ENCODE measurements around the gene LRRK2. TPM values are rescaled to one million over a fixed set of nuclear protein-coding genes. Genes with fewer than 3 reads are reported as not detected.

LRRK2 gene
- 0.66 and 0.90 TPM in 2 replicates for total RNA-seq (2014; rRNA removed; shearing (Covaris generic))
- 0.22 and 0.33 TPM in 2 replicates for polyA plus RNA-seq (2015; cell fraction: cytosol; rRNA removed)
- polyA plus RNA-seq (2015; cell fraction: nucleus; rRNA removed) = 1.1 and 1.6 TPM in 2 replicates

DNA sequence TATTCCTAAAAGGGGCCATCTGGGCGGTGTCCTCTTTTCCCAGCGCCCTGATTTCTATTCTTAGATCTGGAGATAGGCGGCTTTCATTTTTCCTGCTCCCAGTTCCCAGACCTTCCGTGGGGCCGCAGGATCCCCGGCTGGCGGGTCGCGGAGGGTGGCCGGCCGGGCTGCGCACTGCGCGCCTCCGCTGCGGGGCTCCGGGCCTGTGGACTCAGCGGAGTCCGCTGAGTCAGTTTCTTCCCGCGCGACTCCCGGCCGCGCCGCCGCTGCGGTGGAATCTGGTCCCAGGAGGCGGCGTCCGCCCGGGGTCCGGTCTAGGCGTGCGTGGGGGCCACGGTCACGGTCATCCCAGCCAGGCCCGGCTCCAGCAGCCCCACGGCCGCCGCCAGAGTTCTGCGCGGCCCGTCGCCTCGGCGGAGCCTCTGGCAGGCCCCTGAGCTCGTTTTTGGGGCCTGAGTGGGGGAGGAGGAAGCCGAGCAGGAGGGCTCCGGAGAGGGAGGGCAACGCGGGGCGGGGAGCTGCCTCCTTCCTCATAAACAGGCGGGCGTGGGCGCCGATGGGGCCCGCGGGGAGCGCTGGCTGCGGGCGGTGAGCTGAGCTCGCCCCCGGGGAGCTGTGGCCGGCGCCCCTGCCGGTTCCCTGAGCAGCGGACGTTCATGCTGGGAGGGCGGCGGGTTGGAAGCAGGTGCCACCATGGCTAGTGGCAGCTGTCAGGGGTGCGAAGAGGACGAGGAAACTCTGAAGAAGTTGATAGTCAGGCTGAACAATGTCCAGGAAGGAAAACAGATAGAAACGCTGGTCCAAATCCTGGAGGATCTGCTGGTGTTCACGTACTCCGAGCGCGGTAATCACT is at the start of gene LRRK2:
Gene LRRK2 (plus strand): TSS at position 559 of the 853 bp plus-strand sequence. CDS start 135 bp downstream, at position 694.
- DNase-seq (ENCODE audit: low read depth) = peak; percentile 34

DNA sequence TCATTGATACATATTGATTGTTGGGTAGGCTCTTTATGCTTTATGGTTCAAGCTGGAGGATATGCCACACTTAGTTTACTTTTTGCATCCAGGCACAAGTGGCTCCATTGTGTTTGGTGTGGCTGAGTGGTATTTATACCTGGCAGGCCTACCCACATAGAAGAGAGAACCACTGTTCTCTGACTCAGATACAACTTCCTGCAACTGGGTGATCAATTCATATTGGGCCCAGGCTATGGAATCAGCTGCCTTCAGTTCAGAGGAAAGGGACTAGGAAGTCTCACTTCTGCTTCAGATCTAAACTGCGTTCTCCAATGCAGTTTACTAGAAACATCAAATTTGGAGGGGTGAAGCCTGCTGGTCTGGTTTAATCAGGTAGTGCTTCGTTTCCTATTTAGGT is 49.8 kb upstream of the LRRK2 start:
- DNase-seq (ENCODE audit: low read depth) = peak; percentile 2

DNA sequence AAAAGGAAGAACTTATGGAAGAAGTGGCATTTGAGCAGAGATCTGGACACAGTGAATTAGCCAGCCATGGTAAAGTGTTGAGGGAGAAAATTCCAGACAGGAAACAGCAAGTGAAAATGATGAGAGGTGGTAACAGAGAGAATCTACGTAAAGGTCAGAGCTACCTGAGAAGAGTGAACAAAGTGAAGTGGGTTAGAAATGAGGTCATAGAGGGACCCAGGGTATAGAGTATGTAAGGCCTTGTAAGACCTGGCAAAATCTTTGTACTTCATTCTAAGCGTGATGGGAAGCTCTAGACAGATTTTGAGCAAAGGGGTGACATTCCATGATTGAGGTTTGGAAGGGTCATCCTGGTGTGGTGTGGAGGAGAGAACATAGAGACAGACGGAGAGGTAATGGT is 49.3 kb upstream of the LRRK2 start:
- no peak for DNase-seq (ENCODE audit: low read depth)

DNA sequence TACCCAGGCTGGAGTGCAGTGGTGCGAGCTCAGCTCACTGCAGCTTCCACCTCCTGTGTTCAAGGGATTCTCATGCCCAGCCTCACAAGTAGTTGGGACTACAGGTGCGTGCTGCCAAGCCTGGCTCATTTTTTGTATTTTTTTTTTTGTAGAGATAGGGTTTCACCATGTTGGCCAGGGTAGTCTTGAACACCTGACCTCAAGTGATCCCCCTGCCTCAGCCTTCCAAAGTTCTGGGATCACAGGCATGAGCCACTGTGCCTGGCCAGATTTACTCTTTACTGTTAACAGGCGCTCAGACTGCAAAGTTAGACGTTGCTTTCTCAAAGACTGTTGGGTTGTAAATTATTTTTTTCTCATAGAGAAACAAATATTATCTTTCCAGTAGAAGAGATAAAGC is 46.1 kb upstream of the LRRK2 start:
- DNase-seq (ENCODE audit: low read depth) = no peak

DNA sequence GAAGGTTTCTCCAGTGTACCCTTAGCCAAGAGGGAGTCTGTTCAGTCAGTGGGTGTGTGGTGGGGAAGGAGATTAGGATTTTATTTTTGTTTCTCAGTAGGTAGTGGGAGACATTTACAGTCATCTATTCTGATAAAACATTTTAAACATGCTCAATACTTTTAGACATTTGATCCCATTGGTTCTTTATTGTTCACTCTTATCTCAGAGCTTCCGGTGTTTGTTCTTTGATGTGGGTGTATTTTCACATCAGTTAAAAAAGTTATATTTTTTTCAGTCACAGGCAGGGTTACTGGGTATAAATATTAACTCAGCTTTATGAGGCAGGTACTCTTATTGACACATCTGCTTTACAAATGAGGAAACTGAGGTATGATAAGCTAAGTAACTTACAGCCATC is 43.3 kb upstream of the LRRK2 start:
- no peak for DNase-seq (ENCODE audit: low read depth)

DNA sequence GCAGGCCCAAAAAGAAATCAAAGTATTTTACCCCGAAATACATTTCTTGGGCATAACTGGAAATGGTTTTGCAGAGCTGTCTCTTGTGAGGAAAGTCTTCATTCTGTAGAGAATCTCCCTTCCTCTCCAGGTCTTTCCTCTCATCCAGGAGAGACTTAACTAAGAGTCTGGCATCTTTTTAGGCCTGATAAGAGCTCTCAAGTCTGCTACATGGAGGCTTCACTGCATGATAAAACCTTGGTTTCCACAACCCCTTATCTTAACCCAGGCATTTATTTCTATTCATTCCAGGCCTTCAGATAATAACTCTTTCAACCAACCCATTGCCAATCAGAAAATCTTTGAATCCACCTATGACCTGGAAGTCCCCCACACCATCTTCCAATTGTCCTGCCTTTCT is 41.1 kb upstream of the LRRK2 start:
- DNase-seq (ENCODE audit: low read depth) = no peak

DNA sequence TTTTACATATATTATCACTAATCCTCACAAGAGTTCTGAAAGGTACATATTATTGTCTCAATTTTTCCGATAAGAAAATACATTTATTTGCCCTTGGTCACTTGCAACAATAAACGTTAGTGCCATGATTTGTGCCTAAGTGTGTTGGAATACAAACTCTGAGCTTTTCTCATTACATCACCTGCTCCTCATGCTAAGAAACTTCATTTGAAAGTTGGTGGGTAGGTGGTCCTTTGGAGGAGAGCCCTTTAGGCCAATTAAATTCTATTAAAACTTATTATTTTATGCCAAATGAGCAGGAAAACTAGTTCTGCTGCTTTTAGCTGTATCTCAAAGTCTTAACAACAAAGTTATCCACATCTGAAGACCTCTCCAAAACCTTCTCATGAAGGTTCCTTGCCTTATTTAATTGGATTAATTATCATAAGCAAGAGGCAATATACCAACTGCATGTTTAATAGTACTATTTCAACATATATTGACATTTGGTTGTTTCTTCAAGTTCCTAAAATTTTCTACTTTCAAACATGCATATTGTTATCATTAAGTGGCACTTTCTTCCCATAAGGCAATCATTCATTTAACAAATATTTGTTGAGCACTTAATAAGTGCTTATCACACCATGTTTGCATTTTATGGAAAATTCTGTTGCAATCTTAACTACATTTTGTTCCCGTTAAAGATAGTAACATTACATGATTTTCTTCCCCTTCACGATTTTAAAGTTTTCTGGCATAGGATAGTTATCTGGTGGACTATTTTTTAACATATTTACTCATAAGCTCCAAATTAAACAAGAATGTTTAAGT is 40.1 kb upstream of the LRRK2 start:
- no peak for DNase-seq (ENCODE audit: low read depth)

DNA sequence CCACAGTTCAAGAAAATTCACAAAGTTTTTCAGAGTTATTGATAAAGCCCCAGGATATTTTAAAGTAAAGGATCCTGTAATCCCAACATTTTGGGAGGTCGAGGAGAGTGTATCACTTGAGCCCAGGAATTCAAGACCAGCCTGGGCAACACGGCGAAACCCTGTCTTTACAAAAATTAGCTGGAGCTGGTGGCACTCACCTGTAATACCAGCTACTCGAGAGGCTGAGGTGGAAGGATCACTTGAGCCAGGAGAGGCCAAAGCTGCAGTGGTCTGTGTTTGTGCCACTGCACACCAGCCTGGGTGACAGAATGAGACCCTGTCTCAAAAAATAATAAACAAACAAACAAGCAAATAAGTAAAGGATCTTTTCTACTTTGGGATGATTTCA is 39.5 kb upstream of the LRRK2 start:
- DNase-seq (ENCODE audit: low read depth) = no peak

DNA sequence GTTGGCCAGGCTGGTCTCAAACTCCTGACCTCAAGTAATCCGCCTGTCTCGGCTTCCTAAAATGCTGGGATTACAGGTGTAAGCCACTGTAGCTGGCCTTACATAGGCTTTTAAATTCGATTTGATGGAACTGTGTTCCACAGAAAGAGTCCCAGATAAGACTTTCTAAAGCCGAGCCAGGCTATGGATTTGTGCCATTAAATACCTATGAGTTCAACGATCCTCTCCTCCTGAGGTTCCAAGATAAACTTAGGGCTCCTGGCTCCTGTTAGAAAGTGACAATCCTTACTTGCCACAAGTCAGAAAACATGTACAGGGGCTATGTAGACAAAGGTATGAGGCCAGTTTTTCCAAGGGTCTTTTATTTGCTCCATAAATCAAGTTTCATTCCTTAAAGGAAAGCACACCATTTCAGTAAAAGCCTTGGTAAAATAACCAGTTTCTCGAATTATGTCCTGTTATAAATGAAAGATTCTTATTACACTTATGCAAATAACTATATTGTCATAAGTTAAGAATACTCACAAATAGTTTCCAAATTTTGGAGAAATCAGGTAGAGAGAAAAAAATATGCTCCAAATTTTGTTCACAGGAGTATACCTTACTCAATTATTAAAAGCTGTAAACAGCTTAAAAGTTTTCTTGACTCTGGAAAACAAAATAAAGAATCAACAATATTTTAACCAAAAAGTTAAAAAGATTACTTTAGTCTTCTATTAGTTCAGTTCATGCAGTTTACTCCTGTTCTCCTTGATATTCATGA is 36.1 kb upstream of the LRRK2 start:
- no peak for DNase-seq (ENCODE audit: low read depth)

DNA sequence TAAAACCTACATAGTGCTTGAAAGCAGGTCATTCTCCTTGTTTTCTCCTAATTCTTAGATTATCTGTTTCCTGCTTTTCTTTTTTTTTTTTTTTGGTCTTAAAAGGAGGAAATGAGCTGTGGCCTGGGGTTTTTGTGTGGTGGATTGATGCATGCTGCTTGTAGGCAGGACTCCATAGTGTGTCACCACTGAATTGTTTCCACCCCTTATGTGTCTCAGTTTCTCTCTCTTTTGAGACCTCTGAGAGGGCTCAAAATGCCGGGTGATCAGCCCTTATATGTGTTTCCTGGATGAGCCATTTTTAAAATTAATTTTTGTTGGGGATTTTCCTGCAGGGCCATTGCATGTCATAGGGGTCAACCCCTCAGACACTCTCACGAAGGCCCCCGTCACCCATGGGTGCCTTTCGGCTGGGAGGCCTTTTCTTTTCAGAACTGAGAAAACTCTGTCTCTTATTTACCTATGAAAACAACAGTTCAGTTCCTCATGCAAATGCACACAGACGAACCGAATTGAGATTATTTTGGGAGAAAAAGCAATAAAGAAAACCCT is 32.0 kb upstream of the LRRK2 start:
- peak; percentile 21 for DNase-seq (ENCODE audit: low read depth)

DNA sequence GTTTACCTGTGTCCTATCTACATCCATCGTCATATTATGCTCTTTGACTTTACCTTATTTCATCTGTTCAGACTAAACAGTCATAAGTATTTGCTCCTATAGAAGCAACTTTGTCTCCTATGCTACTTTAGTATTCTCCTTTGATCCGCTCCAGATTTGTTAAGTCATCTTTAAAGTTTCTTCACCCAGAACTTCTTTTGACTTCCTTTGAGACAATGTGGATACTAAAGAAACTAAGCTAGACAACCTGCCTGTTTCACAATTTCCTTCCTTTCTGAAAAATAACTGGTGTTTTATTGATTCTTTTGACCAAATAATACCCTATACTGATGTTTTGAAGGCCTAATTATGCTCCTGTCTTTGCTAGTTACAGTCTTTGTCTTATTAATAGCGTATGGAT is 30.0 kb upstream of the LRRK2 start:
- DNase-seq (ENCODE audit: low read depth) = no peak

DNA sequence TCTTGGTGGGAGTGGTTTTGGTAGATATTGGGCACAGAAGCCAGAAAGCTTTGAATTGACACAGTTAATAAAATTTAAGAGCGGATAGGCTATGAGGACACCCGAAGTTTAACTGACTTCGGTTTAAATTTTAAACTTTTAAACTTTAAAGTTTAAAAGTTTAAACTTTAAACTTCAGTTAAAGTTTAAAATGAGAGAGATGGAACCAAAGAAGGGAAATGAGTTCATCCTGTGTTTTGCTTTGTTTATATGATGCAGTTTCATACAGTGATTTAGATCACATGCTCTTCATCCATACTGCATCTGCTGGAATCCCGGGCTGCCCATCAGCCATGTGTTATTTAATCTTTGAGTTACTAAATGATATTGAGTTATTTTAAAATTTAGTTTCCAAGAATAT is 27.2 kb upstream of the LRRK2 start:
- no peak for DNase-seq (ENCODE audit: low read depth)

DNA sequence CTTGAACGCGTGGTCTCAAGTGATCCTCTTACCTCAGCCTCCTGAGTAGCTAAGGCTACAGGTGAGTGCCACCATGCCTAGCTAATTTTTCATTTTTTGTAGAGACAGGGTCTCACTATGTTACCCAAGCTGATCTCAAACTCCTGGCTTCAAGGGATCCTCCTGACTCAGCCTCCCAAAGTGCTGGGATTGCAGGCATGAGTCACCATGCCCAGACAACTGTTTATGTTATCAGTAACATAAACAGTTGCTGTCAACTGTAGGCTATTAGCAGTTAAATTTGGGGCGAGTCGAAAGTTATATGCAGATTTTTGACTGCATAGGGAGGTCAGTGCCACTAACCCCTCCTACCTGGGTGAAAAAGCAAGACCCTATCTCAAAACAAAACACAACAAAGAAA is 26.2 kb upstream of the LRRK2 start:
- DNase-seq (ENCODE audit: low read depth) = peak; percentile 32

DNA sequence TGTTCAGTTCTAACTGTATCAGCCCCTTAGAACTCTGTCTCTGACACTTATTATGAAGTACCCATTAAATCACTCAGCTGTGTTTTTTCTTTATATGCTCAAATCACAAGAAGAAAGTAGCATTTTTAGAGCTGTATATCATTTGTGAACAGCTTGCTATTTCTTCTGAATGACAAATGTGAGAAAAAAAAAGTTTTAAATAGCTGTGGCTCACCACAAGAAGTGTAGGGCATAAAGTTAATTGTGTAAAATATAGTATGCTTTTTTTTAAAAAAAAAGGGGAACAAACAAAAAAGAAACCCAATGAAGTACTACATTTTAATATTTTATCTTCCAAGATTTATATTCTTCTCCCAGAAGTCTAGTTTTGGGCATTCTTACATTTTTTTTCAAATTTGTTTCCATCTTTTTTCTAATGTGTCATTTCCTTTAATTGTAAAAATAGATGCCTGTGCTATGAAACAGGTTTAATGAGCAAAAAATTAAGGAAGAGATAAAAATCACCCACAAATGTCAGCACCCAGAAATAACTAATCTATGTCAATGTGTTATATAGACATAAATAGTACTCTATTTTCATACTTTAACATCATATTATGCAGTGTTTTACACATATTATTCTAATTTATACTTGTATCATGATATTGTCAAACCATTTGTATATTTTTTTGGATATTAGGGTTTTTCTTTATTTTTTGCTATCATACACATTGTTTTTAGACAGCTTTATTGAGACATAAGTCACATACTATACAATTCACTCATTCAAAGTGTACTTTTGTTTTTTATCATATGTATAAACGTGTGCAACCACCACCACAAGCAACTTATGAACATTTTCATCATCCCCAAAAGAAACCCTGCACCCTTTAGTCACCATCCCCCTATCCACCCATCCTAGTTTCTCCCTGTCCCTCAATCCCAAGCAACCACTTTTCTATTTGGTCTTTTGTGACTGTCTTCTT is 22.4 kb upstream of the LRRK2 start:
- no peak for DNase-seq (ENCODE audit: low read depth)

DNA sequence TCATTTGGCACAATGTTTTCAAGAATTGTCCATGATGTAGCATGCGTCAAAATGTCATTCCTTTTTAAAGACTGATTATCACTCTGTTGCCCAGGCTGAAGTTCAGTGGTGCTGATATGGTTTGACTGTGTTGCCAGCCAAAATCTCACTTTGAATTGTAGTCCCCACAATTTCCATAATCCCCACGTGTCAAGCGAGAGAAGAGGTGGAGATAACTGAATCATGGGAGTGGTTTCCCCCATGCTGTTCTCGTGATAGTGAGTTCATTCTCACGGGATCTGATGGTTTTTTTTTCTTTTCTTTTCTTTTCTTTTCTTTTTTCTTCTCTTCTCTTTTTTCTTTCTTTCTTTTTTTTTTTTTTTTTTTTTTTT is 21.8 kb upstream of the LRRK2 start:
- DNase-seq (ENCODE audit: low read depth) = no peak

DNA sequence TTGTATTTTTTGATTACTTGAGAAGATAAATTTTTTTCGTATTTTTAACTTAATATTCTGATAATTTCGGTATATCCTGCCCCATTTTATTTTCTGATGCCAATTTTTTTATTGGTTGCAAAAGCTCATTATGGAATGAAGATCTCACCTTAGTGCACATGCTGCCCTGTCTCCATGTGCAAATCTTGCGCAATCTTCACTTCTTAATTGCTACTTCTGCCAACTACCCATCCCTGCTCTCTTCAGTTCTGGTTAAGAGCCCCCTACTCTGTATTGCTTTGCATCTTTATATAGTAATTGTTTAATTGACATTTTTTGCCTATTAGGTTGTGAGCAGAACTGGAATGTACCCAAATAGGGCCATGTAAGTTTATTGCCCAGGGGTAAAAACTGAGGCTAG is 20.5 kb upstream of the LRRK2 start:
- DNase-seq (ENCODE audit: low read depth) = no peak

DNA sequence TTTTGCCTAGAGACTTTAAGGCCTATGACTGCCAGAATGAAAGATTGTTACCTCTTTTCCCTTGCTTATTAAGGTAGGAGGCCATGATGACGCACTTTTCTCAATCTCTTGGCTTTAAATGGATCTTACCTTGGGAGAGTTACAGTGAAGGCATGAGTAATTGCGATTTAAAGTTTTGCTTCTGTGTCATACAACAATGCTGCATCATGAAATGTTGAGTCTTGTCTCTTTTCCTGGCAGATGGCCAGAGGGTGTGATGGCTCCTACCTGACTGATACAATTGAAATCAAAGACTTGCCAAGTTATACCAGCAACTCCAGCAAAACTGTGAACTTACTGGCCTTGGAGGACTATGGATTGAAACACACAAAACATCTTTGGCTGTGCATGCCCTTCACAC is 17.2 kb upstream of the LRRK2 start:
- peak; percentile 11 for DNase-seq (ENCODE audit: low read depth)

DNA sequence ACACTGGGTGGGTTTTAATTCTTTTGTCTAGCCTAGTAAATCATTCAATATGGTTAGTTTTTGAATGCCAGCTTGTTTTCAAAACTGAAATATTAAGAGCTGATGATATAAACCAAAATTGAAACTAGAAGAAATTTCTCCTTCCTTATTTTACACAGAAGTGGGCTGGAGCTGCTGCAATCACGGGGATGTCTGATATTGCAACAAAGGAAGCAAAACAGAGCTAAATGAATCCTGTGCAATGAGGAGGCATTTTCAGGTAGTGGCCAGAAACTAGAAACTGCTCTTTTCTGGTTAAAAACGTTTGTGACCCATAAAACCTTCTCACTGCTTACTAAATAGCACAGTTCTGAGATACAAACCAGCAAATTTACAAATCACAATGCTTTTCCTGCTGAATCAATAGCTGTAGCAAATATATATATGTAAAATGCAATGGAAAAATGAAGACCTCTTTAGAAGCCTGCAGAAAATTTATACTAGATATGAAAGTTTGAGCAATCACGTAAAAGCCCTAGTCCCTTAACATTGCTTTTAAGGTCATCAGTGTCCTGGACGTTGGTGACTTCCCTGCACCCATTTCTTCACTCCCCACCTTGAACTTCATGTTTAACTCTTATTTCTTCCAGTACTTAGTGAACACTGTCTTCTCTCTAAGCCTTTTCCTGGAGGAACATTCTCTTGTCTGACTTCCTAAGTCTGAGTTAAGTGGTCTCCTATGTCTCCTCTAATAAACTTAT is 15.9 kb upstream of the LRRK2 start:
- DNase-seq (ENCODE audit: low read depth) = no peak

DNA sequence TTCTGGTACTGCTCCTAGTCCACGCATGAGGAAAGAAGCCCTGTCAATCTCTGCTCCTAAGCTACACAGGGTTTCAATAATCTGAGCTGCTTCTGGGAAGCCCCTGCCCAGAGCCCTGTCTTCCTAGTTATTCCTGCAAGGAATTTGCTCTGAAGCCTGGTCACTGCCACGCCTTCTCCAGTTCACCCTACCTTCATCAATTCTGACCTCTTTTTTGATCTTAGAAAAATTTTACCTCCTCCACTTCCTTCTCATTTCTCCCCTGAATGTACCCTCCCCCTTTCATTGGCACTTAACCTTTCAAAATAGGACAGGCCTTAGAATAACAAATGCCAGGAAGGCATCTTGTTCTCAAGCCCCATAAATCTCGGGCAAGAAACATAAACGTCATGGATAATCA is 14.9 kb upstream of the LRRK2 start:
- DNase-seq (ENCODE audit: low read depth) = no peak

All from HT1080 (cell line).